ENCODE measurements around the gene CASP7. TPM values are rescaled to one million over a fixed set of nuclear protein-coding genes. Genes with fewer than 3 reads are reported as not detected.

CASP7 gene
- polyA plus RNA-seq, 3 donors: 9.9 to 26.1 (median 16.0) TPM

DNA sequence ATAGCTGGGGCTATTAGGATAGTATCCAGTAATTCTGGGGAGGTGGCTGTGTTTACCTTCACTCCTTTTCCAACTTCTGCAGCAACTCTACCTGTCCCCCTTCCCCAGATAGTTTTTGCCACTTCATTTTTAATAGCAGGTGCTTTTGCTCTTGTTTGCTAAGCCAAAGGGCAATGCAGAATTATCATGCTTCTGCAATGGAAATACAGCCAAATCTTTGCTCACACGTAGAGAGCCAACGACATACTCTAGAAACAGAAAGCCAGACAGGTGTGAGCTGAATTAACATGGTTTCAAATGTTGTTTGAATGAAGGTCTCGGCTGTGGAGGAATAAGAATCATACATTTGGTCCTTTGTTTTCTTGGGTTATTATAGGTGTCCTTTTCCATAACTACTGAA, 86.2 kb downstream of the CASP7 start:
- intact Hi-C loops (cut with micrococcal nuclease): no loop called here
- Mint-ChIP-seq H3K27ac (no peak overlapping the region), H3K4me1 (no peaks in the 10 kb centered on the region), H3K36me3 (no peaks in the 10 kb centered on the region), H3K27me3 (ENCODE audit: low read depth in 3 of 3) (peaks cover 0 to 3% (median 0%) of the 10 kb centered on the region in 3 donors), H3K4me3 (no peak overlapping the region), H3K9me3 (peaks cover 0 to 14% (median 5%) of the 10 kb centered on the region in 7 donors)
- H3K4me1 ChIP-seq (ENCODE audit: control insufficient read depth in 1 of 2, insufficient read depth in 2 of 2, low read length in 2 of 2): no peaks in the 10 kb centered on the region
- no peak for TF ChIP-seq CTCF (IDR thresholded peaks at IDR 0.05)
- H3K9ac ChIP-seq (ENCODE audit: insufficient read depth, low read length, poor library complexity, severe bottlenecking): no peak overlapping the region
- DNase-seq: no peak
- H3K36me3 ChIP-seq (replicated peaks in 1 of 2; ENCODE audit: control insufficient read depth in 1 of 2, insufficient read depth in 2 of 2, low read length in 2 of 2): no peaks in the 10 kb centered on the region
- no peaks in the 10 kb centered on the region for H3K9me3 ChIP-seq (replicated peaks in 1 of 2; ENCODE audit: control insufficient read depth in 1 of 2, insufficient read depth in 1 of 2, low read length in 2 of 2)
- H3K27ac ChIP-seq (ENCODE audit: low read depth in 1 of 2, low read length in 2 of 2): no peak overlapping the region
- no peak overlapping the region for H3K4me3 ChIP-seq (replicated peaks in 1 of 3; ENCODE audit: low read depth in 2 of 3, low read length in 3 of 3)
- H3K79me2 ChIP-seq (ENCODE audit: insufficient read depth, low read length): no peaks in the 10 kb centered on the region
- peaks cover 4% of the 10 kb centered on the region in 2 donors for H3K27me3 ChIP-seq (ENCODE audit: control insufficient read depth in 2 of 2, insufficient read depth in 2 of 2, low read length in 2 of 2)
- no peak overlapping the region for H3K4me2 ChIP-seq (replicated peaks; ENCODE audit: extremely low read depth, low read length, poor library complexity, severe bottlenecking)
- WGBS (ENCODE audit: insufficient coverage): no CpG with 5 or more reads among the region's 3 CpGs
- no peak overlapping the region for H2AFZ ChIP-seq (ENCODE audit: insufficient read depth, low read depth, low read length, poor library complexity, severe bottlenecking)
- H4K20me1 ChIP-seq (ENCODE audit: insufficient read depth, low read length): no peaks in the 10 kb centered on the region

DNA sequence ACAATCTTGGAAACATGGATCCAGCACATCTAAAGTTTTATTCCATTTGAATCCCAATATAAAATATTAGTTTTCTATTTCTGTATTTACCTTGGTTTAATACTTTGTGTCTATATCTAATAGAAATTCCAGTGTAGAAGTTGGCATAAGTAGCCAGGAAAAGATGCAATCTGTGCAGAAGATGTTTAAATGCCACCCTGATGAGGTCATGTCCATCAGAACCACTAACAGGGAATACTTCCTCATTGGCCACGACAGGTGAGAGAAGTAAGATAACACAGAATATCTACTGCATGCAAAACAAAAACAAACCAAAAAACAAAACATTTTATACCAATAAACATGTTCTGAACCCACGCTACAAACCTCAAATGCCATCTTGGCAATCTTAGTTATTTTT, 87.5 kb downstream of the CASP7 start:
- Histone ChIP-seq H3K4me1 (ENCODE audit: control insufficient read depth in 1 of 2, insufficient read depth in 2 of 2, low read length in 2 of 2) (no peaks in the 10 kb centered on the region), H2AFZ (ENCODE audit: insufficient read depth, low read depth, low read length, poor library complexity, severe bottlenecking) (no peak overlapping the region), H3K79me2 (ENCODE audit: insufficient read depth, low read length) (no peaks in the 10 kb centered on the region), H3K27me3 (ENCODE audit: control insufficient read depth in 2 of 2, insufficient read depth in 2 of 2, low read length in 2 of 2) (peaks cover 4% of the 10 kb centered on the region in 2 donors), H3K4me3 (replicated peaks in 1 of 3; ENCODE audit: low read depth in 2 of 3, low read length in 3 of 3) (no peak overlapping the region), H3K4me2 (replicated peaks; ENCODE audit: extremely low read depth, low read length, poor library complexity, severe bottlenecking) (no peak overlapping the region), H3K9me3 (replicated peaks in 1 of 2; ENCODE audit: control insufficient read depth in 1 of 2, insufficient read depth in 1 of 2, low read length in 2 of 2) (no peaks in the 10 kb centered on the region), H3K36me3 (replicated peaks in 1 of 2; ENCODE audit: control insufficient read depth in 1 of 2, insufficient read depth in 2 of 2, low read length in 2 of 2) (no peaks in the 10 kb centered on the region), H3K27ac (ENCODE audit: low read depth in 1 of 2, low read length in 2 of 2) (no peak overlapping the region), H4K20me1 (ENCODE audit: insufficient read depth, low read length) (no peaks in the 10 kb centered on the region), H3K9ac (ENCODE audit: insufficient read depth, low read length, poor library complexity, severe bottlenecking) (no peak overlapping the region)
- WGBS (ENCODE audit: insufficient coverage): 80% methylated on average over 1 of the region's 2 CpGs
- Mint-ChIP-seq H3K9me3 (peaks cover 0 to 14% (median 5%) of the 10 kb centered on the region in 7 donors), H3K27me3 (ENCODE audit: low read depth in 3 of 3) (peaks cover 0 to 5% (median 3%) of the 10 kb centered on the region in 3 donors), H3K4me3 (no peak overlapping the region), H3K27ac (no peak overlapping the region), H3K36me3 (no peaks in the 10 kb centered on the region), H3K4me1 (no peaks in the 10 kb centered on the region)
- DNase-seq: no peak
- intact Hi-C loops (cut with micrococcal nuclease): no loop called here
- TF ChIP-seq CTCF (IDR thresholded peaks at IDR 0.05): no peak

Data from CD14-positive monocyte (primary cell).